ENCODE measurements around the gene RRP12. TPM values are rescaled to one million over a fixed set of nuclear protein-coding genes. Genes with fewer than 3 reads are reported as not detected.

RRP12 gene
- total RNA-seq, 4 donors from 2014 or later = 9.5 to 14.9 (median 14.3) TPM

- no peak for TF ChIP-seq CTCF (IDR thresholded peaks at IDR 0.05; ENCODE audit: low read depth)
Observed at GRCh38 chr10:97384641-97385040, 16.5 kb downstream of the RRP12 start.

GRCh38 chr10:97384156-97384555 lies 17.0 kb downstream of the RRP12 start:
- no peak for TF ChIP-seq CTCF (IDR thresholded peaks at IDR 0.05; ENCODE audit: low read depth)

GRCh38 chr10:97383159-97383558 lies 18.0 kb downstream of the RRP12 start:
- TF ChIP-seq CTCF (IDR thresholded peaks at IDR 0.05; ENCODE audit: low read depth) = no peak

- no peak for TF ChIP-seq CTCF (IDR thresholded peaks at IDR 0.05; ENCODE audit: low read depth)
Observed at GRCh38 chr10:97381626-97382025, 19.5 kb downstream of the RRP12 start.

- TF ChIP-seq CTCF (IDR thresholded peaks at IDR 0.05; ENCODE audit: low read depth) = no peak
Observed at GRCh38 chr10:97380516-97380915, 20.6 kb downstream of the RRP12 start.

- TF ChIP-seq CTCF (IDR thresholded peaks at IDR 0.05; ENCODE audit: low read depth) = no peak
Observed at GRCh38 chr10:97378933-97379921, 21.9 kb downstream of the RRP12 start.

GRCh38 chr10:97376413-97376812 lies 24.7 kb downstream of the RRP12 start:
- TF ChIP-seq CTCF (IDR thresholded peaks at IDR 0.05; ENCODE audit: low read depth) = no peak
